ENCODE measurements around the gene CFDP1. TPM values are rescaled to one million over a fixed set of nuclear protein-coding genes. Genes with fewer than 3 reads are reported as not detected.

Gene CFDP1
- total RNA-seq, 1 experiment from 2014 or later, result 64.1 TPM

DNA sequence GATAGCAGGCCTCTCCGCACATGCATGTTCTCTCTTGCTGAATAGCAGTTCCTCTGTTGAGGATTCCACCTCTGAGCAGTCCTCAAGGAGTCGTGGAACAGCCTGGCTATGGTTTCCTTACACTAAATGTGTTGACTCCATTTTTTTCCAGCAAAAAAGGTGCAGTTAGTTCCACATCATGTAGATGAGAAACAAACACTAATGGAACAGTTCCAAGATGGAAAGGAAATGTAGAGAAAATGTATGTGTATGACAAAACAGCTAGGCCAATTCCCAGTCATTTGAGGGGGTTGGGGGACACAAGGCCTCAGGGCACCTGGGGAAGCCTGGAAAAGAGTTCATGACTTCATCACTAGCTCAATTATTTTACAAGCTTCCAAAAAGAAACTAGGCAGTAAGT is 90.0 kb downstream of the CFDP1 start:
- CTCF ChIA-PET, result interaction anchor here (1.6 kb wide), 1 partner anchor 38 kb away, joined by 4 read pairs; no protein-coding TSS in a partner anchor
- TF ChIP-seq, protein P1, sequence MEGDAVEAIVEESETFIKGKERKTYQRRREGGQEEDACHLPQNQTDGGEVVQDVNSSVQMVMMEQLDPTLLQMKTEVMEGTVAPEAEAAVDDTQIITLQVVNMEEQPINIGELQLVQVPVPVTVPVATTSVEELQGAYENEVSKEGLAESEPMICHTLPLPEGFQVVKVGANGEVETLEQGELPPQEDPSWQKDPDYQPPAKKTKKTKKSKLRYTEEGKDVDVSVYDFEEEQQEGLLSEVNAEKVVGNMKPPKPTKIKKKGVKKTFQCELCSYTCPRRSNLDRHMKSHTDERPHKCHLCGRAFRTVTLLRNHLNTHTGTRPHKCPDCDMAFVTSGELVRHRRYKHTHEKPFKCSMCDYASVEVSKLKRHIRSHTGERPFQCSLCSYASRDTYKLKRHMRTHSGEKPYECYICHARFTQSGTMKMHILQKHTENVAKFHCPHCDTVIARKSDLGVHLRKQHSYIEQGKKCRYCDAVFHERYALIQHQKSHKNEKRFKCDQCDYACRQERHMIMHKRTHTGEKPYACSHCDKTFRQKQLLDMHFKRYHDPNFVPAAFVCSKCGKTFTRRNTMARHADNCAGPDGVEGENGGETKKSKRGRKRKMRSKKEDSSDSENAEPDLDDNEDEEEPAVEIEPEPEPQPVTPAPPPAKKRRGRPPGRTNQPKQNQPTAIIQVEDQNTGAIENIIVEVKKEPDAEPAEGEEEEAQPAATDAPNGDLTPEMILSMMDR (IDR thresholded peaks at IDR 0.05; ENCODE audit: unreplicated experiment), result no peak
- Mint-ChIP-seq H3K4me3 (ENCODE audit: low read depth, unreplicated experiment) (no peak overlapping the region), H3K9me3 (ENCODE audit: low read depth, unreplicated experiment) (no peaks in the 10 kb centered on the region), H3K4me1 (ENCODE audit: low read depth, unreplicated experiment) (peaks cover 47% of the 10 kb centered on the region), H3K27me3 (ENCODE audit: unreplicated experiment) (no peaks in the 10 kb centered on the region), H3K27ac (ENCODE audit: unreplicated experiment) (no peak overlapping the region), H3K36me3 (ENCODE audit: insufficient read depth, unreplicated experiment) (peaks cover 13% of the 10 kb centered on the region)
- intact Hi-C loops (cut with micrococcal nuclease; ENCODE audit: unreplicated experiment), result no loop called here
- no TSS peak for BruUV-seq (replicated peaks)
- no peak for DNase-seq

DNA sequence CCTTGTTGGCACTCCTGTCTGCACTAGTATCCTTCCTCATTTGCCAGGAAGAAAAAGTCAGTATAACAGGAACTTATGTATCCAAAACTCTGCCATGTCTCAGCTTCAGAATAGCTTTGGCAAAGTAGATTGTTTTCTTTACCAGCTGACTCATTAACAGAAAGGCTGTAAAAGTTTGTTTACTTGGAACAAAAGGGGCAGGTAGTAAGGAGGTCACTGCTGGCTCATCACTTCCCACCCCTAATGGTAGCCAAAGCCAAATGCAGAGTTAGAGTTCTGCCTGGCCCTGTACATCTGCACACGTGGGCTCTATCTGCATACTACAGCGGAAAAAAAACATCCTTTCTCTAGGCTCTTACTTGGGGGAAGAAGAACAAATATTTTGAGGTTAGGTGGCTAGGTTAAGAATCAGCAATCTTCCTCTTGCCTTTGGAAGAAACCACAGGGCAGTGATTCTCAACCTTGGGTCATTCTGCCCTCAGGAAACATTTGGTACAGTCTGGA is 90.9 kb downstream of the CFDP1 start:
- H3K27ac Mint-ChIP-seq (ENCODE audit: unreplicated experiment), result peak overlapping the region; percentile 24
- no peaks in the 10 kb centered on the region for H3K27me3 Mint-ChIP-seq (ENCODE audit: unreplicated experiment)
- H3K4me3 Mint-ChIP-seq (ENCODE audit: low read depth, unreplicated experiment), result peak overlapping the region; percentile 40
- DNase-seq, result peak; percentile 7
- peaks cover 19% of the 10 kb centered on the region for H3K36me3 Mint-ChIP-seq (ENCODE audit: insufficient read depth, unreplicated experiment)
- TF ChIP-seq, protein P1 (IDR thresholded peaks at IDR 0.05; ENCODE audit: unreplicated experiment), result no peak
- intact Hi-C loops (cut with micrococcal nuclease; ENCODE audit: unreplicated experiment), result loop anchor here (1.0 kb wide), 1 partner anchor 37 kb away; no protein-coding TSS in a partner anchor
- no peaks in the 10 kb centered on the region for H3K9me3 Mint-ChIP-seq (ENCODE audit: low read depth, unreplicated experiment)
- H3K4me1 Mint-ChIP-seq (ENCODE audit: low read depth, unreplicated experiment), result peaks cover 48% of the 10 kb centered on the region
- CTCF ChIA-PET, result interaction anchor here (1.1 to 1.6 kb wide), 2 partner anchors 37 kb away, joined by 3 to 4 read pairs; no protein-coding TSS in a partner anchor
- no TSS peak for BruUV-seq (replicated peaks)

DNA sequence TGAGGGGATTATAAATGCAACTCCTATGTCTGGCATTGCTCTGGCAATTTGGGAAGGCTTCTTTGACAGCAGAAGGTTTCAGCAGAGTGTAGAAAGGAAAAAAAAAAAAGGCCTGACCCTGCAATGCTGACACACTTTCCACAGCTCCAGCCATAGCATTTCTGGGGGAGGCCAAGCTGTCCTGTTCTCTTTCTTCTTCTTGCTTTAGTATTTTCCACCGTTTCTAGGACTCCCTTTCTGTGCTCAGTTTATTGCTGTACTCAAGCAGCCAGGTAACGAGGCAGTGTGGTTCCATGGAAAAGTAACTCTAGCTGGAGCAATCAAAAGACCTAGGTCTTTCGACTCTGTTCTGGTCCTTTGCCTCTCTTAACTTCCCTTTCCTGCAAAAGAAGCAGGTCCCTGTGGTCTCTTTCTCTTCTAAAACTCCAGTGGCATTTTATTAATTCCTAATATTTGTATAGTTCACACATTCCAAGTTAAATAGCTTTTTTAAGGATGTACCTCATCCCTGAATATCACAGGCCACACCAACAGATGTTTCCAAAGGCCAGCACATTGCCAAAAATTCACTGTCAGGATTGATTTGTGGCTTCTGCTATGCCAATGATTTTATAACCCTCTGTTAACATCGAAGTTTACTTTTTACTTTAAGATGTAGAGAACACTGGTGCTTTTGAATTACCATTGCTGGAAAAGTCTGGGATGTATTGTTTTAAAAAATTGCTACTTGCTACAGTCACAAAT is 91.6 kb downstream of the CFDP1 start:
- Mint-ChIP-seq H3K27ac (ENCODE audit: unreplicated experiment) (peak overlapping the region; percentile 24), H3K4me3 (ENCODE audit: low read depth, unreplicated experiment) (peak overlapping the region; percentile 40), H3K4me1 (ENCODE audit: low read depth, unreplicated experiment) (peaks cover 52% of the 10 kb centered on the region), H3K36me3 (ENCODE audit: insufficient read depth, unreplicated experiment) (peaks cover 21% of the 10 kb centered on the region), H3K9me3 (ENCODE audit: low read depth, unreplicated experiment) (no peaks in the 10 kb centered on the region), H3K27me3 (ENCODE audit: unreplicated experiment) (no peaks in the 10 kb centered on the region)
- TF ChIP-seq, protein P1 (IDR thresholded peaks at IDR 0.05; ENCODE audit: unreplicated experiment), result no peak
- no peak for DNase-seq
- CTCF ChIA-PET, result interaction anchor here (0.7 to 1.6 kb wide), 3 partner anchors 36 to 306 kb away, joined by 3 to 4 read pairs (median 3); partner anchors contain the start of genes KARS1 and TERF2IP
- intact Hi-C loops (cut with micrococcal nuclease; ENCODE audit: unreplicated experiment), result loop anchor here (1.0 kb wide), 1 partner anchor 36 kb away; no protein-coding TSS in a partner anchor
- no TSS peak for BruUV-seq (replicated peaks)

DNA sequence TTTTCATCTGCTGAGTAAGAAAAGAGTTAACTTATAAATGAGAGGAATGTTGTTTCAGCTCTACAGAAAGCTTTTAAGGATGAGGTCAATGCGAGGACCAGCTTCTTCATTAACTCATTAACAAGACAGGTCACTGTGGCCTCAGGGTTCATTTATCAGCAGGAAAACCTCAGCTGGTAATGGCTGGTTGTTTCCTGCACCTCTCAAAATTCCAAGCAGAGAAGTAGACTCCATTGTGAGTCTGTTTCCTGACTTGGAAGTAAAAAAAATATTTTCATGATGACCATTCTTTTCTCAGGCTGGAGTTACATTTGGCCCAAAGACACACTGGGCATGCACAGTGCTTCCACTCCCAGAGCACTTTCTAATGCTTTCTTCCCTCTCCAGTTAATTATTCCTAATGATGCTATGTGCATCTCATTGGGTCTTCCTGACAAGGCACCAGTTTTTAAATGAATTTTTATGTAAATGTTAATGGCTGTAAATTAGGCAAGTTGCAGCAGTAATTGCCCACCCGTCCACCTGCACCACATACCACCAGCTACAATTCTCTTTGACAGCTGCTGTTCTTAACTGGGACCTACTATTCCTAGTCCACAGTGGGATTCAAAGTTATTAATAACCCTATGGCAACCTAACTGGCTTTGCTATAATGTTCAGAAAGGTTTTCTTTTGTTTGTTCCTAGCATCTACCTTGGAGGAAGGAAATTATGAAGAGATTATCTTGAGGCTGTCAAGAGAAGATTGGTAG is 92.4 kb downstream of the CFDP1 start:
- Mint-ChIP-seq H3K27ac (ENCODE audit: unreplicated experiment) (no peak overlapping the region), H3K36me3 (ENCODE audit: insufficient read depth, unreplicated experiment) (peaks cover 17% of the 10 kb centered on the region), H3K4me1 (ENCODE audit: low read depth, unreplicated experiment) (peaks cover 52% of the 10 kb centered on the region), H3K4me3 (ENCODE audit: low read depth, unreplicated experiment) (peak overlapping the region; percentile 40), H3K27me3 (ENCODE audit: unreplicated experiment) (no peaks in the 10 kb centered on the region), H3K9me3 (ENCODE audit: low read depth, unreplicated experiment) (no peaks in the 10 kb centered on the region)
- CTCF ChIA-PET, result interaction anchor here (0.7 to 1.0 kb wide), 2 partner anchors 18 to 34 kb away, joined by 3 to 6 read pairs; no protein-coding TSS in a partner anchor
- peak; percentile 16 for DNase-seq
- TF ChIP-seq, protein P1 (IDR thresholded peaks at IDR 0.05; ENCODE audit: unreplicated experiment), result no peak
- no TSS peak for BruUV-seq (replicated peaks)
- intact Hi-C loops (cut with micrococcal nuclease; ENCODE audit: unreplicated experiment), result no loop called here

All from Calu3 (cell line).